Endothelial cell (in vitro differentiated cells): ENCODE data around the gene ROMO1. TPM values are rescaled to one million over a fixed set of nuclear protein-coding genes. Genes with fewer than 3 reads are reported as not detected.

ENCODE experiments used
- DNase-seq: peaks from one replicate; pipeline ENCODE4 v3.0.0; 2021; ENCODE audit warnings: low spot score
- H3K27ac Mint-ChIP-seq: one replicate; pipeline ENCODE4 v1.8.0; 2021; ENCODE audit warnings: mixed read lengths, inconsistent platforms; ENCODE audit not compliant: unreplicated experiment
- H3K27me3 Mint-ChIP-seq: one replicate; pipeline ENCODE4 v1.8.0; 2021; ENCODE audit warnings: mild to moderate bottlenecking, moderate library complexity, mixed read lengths, inconsistent platforms; ENCODE audit not compliant: unreplicated experiment
- H3K36me3 Mint-ChIP-seq: one replicate; pipeline ENCODE4 v1.8.0; 2021; ENCODE audit warnings: mild to moderate bottlenecking, low read depth, mixed read lengths, inconsistent platforms; ENCODE audit not compliant: unreplicated experiment
- H3K4me1 Mint-ChIP-seq: one replicate; pipeline ENCODE4 v1.8.0; 2021; ENCODE audit warnings: mild to moderate bottlenecking, mixed read lengths, inconsistent platforms; ENCODE audit not compliant: unreplicated experiment
- H3K4me3 Mint-ChIP-seq: one replicate; pipeline ENCODE4 v1.8.0; 2021; ENCODE audit warnings: mild to moderate bottlenecking, mixed read lengths, inconsistent platforms; ENCODE audit not compliant: unreplicated experiment
- H3K9me3 Mint-ChIP-seq: one replicate; pipeline ENCODE4 v1.8.0; 2021; ENCODE audit warnings: mixed read lengths, inconsistent platforms; ENCODE audit not compliant: unreplicated experiment
- CTCF ChIP-seq: fragments of 200-600 bp; sonication (generic); IDR thresholded peaks from one replicate; pipeline ENCODE4 v1.5.0; 2021; ENCODE audit warnings: antibody characterized with exemption; ENCODE audit not compliant: unreplicated experiment
- long read RNA-seq: library from polyadenylated mRNA; unstranded; transcript quantifications from one replicate; pipeline ENCODE4 v2.0.0, GENCODE V29; 2020; ENCODE audit not compliant: unreplicated experiment
- total RNA-seq: library from RNA; stranded (reverse); fragmentation: NEBNext Ultra II Directional; extraction: Animal tissue kit (Norgen Biotek cat#: 25700); gene quantifications from one replicate; pipeline ENCODE4 v1.2.1, GENCODE V29; 2021; ENCODE audit not compliant: unreplicated experiment

The ROMO1 gene
- 159 TPM for total RNA-seq
- long read RNA-seq, transcript ROMO1-201 (2 exons, 496 nt), result minor isoform, 18 of 184 reads
- long read RNA-seq, transcript ROMO1-204 (3 exons, 498 nt), result minor isoform, 61 of 184 reads
- long read RNA-seq, transcript ROMO1-203 (3 exons, 422 nt), result major isoform, 105 of 184 reads
- long read RNA-seq, partial matches to known transcripts, result 0 of 184 reads
- long read RNA-seq, other reads (novel, unspliced or antisense), result 0 of 184 reads

- peak within 1 kb of the TSS; percentile 93 for H3K27ac Mint-ChIP-seq
- peaks cover 25% of the 10 kb centered on the region for H3K36me3 Mint-ChIP-seq
- H3K4me3 Mint-ChIP-seq, result peak within 1 kb of the TSS; percentile 95
- peaks cover 10% of the 10 kb centered on the region for H3K27me3 Mint-ChIP-seq
- H3K9me3 Mint-ChIP-seq, result no peaks in the 10 kb centered on the region
- peak; percentile 81 for DNase-seq
- peak; percentile 27 for TF ChIP-seq CTCF
- peaks cover 30% of the 10 kb centered on the region for H3K4me1 Mint-ChIP-seq
These were observed at the start of gene ROMO1, which contains the start of gene NFS1 for GRCh38 chr20:35699127-35699956. Gene ROMO1 (plus strand): TSS chr20:35699405. CDS start chr20:35699633, 228 bp downstream. Gene NFS1 (minus strand): TSS chr20:35699352. CDS start chr20:35699288, 64 bp downstream.

- TF ChIP-seq CTCF, result no peak
- Mint-ChIP-seq H3K36me3 (peaks cover 3% of the 10 kb centered on the region), H3K27ac (no peak overlapping the region)
These were observed 48.6 kb upstream of the ROMO1 start for GRCh38 chr20:35650632-35651031.

GRCh38 chr20:35651958-35652357 lies 47.2 kb upstream of the ROMO1 start:
- DNase-seq, result no peak
- no peak overlapping the region for H3K4me3 Mint-ChIP-seq
- H3K4me1 Mint-ChIP-seq, result peaks cover 3% of the 10 kb centered on the region
- no peaks in the 10 kb centered on the region for H3K27me3 Mint-ChIP-seq
- TF ChIP-seq CTCF, result no peak
- H3K9me3 Mint-ChIP-seq, result no peaks in the 10 kb centered on the region
- H3K27ac Mint-ChIP-seq, result no peak overlapping the region
- H3K36me3 Mint-ChIP-seq, result peaks cover 3% of the 10 kb centered on the region

More at GRCh38 chr20:35650632-35651031, 48.6 kb upstream of the ROMO1 start:
- Mint-ChIP-seq H3K9me3 (no peaks in the 10 kb centered on the region), H3K4me3 (no peak overlapping the region), H3K4me1 (peaks cover 6% of the 10 kb centered on the region), H3K27me3 (no peaks in the 10 kb centered on the region)
- DNase-seq, result no peak

GRCh38 chr20:35652641-35653429 lies 46.4 kb upstream of the ROMO1 start:
- no peak overlapping the region for H3K27ac Mint-ChIP-seq
- H3K4me1 Mint-ChIP-seq, result no peaks in the 10 kb centered on the region
- peaks cover 3% of the 10 kb centered on the region for H3K36me3 Mint-ChIP-seq
- no peaks in the 10 kb centered on the region for H3K27me3 Mint-ChIP-seq
- no peaks in the 10 kb centered on the region for H3K9me3 Mint-ChIP-seq
- DNase-seq, result no peak
- no peak overlapping the region for H3K4me3 Mint-ChIP-seq
- no peak for TF ChIP-seq CTCF
